ENCODE results near the gene ROR2. TPM values are rescaled to one million over a fixed set of nuclear protein-coding genes. Genes with fewer than 3 reads are reported as not detected.
A peak's percentile ranks its signal among the peaks of the same experiment; 100 is the strongest.

Gene ROR2
- total RNA-seq, 1 donor from 2014 or later, result 18.6 TPM

DNA sequence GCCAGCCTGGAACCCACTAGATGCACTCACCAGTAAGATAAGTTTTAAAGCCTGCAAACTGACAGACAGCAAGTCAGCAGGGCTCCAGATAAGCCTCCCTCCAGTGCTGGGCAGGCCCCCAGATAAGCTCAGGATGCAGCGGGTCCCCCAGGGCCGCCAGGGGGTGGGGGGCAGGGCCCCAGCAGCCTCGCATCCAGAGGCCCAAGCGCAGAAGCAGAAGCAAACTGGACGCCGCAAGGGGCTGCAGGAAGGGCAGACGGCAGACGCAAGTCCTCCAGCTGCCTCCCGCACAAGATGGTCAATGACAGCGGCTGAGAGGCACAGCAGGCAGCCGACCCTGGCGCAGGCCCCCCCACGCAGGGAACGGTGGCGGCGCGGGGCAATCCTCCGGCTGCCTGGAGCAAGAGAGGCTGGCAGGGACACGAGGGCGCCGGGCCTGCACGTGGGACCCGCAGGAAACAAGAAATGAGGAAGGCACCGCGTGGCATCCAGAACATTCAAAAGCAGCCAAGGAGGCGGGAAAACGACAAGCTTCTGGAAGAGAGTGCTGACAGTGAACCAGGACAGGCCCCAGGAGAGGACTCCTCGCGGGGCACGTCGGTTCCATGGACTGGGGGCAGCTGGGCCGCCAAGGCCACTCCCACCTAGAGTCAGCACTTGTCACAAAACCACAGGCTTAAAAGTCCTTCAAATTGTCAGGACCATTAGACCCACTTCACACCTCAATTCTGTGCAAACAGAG is 49.8 kb downstream of the ROR2 start:
- no peaks in the 10 kb centered on the region for H3K27me3 Mint-ChIP-seq (ENCODE audit: low read depth)
- no peak overlapping the region for H3K27ac Mint-ChIP-seq (ENCODE audit: unreplicated experiment)
- no peak overlapping the region for H3K4me3 Mint-ChIP-seq (ENCODE audit: unreplicated experiment)
- no peaks in the 10 kb centered on the region for H3K36me3 Mint-ChIP-seq (ENCODE audit: low read depth)
- DNase-seq (ENCODE audit: low spot score), result no peak
- H3K4me1 Mint-ChIP-seq (ENCODE audit: low read depth), result peaks cover 74% of the 10 kb centered on the region
- no peaks in the 10 kb centered on the region for H3K9me3 Mint-ChIP-seq (ENCODE audit: low read depth)
- no peak for TF ChIP-seq CTCF (IDR thresholded peaks at IDR 0.05)

DNA sequence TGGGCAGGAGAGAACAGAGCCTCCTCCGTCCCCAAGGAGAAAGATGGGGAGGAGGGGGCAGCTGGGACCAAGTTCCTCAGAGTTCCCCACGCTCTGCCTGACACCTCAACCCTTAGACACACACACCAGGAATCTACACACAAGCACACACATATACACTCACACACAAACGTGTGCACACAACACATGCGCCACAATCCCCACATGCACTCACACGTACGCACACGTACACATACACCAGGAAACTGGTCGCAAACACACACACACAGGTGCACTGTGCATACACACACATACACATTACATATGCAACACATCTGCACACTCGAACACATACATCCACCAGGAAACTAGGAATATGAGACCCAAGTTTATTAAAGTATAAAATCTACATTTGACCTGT is 50.4 kb downstream of the ROR2 start:
- TF ChIP-seq CTCF (IDR thresholded peaks at IDR 0.05), result no peak
- no peaks in the 10 kb centered on the region for H3K27me3 Mint-ChIP-seq (ENCODE audit: low read depth)
- no peak overlapping the region for H3K27ac Mint-ChIP-seq (ENCODE audit: unreplicated experiment)
- H3K4me1 Mint-ChIP-seq (ENCODE audit: low read depth), result peaks cover 79% of the 10 kb centered on the region
- no peaks in the 10 kb centered on the region for H3K36me3 Mint-ChIP-seq (ENCODE audit: low read depth)
- H3K9me3 Mint-ChIP-seq (ENCODE audit: low read depth), result no peaks in the 10 kb centered on the region
- DNase-seq (ENCODE audit: low spot score), result no peak
- no peak overlapping the region for H3K4me3 Mint-ChIP-seq (ENCODE audit: unreplicated experiment)

- DNase-seq (ENCODE audit: low spot score), result no peak
- H3K27ac Mint-ChIP-seq (ENCODE audit: unreplicated experiment), result peak overlapping the region; percentile 71
- H3K9me3 Mint-ChIP-seq (ENCODE audit: low read depth), result no peaks in the 10 kb centered on the region
- peak; percentile 4 for TF ChIP-seq CTCF (IDR thresholded peaks at IDR 0.05)
- H3K27me3 Mint-ChIP-seq (ENCODE audit: low read depth), result no peaks in the 10 kb centered on the region
- H3K4me1 Mint-ChIP-seq (ENCODE audit: low read depth), result peaks cover 83% of the 10 kb centered on the region
- H3K4me3 Mint-ChIP-seq (ENCODE audit: unreplicated experiment), result peak overlapping the region; percentile 2
- no peaks in the 10 kb centered on the region for H3K36me3 Mint-ChIP-seq (ENCODE audit: low read depth)
Measured at GRCh38 chr9:91899219-91899563, 50.8 kb downstream of the ROR2 start.

DNA sequence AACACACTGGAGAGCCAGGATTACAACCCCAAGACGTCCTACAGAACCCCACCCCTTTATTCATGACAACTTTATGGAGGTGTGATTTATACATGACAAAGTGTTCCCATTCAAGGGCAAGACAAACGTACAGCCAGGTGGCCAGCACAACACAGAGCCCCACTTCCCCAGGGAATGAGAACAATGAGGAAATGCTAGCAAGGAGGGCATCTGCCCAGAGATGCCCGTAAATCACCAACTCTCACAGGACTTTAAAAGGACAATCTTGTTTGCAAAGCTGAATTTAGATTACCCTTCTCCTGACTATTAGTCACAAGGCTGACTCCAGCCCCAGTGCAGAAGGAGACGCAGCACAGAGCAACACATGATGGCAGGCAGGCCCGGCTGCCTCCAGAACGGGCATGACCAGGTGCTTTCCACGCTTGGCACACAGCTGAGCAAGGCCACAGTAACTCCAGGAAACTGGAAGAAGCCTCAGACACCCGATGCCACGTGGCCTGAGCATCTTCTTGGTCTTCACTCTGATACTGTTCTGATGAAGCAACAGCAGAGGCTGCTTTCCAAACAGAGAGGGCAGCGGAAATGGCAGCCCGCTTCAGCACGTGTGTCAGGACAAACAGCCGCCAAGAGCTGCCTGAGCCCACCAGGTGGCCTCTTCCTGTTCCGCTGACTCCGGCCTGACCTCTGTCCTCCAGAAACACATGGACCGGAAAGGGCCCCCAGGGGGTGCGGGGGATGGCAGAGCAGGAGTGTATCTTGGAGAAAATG is 51.4 kb downstream of the ROR2 start:
- DNase-seq (ENCODE audit: low spot score), result no peak
- H3K27me3 Mint-ChIP-seq (ENCODE audit: low read depth), result no peaks in the 10 kb centered on the region
- H3K4me1 Mint-ChIP-seq (ENCODE audit: low read depth), result peaks cover 86% of the 10 kb centered on the region
- peak overlapping the region; percentile 2 for H3K4me3 Mint-ChIP-seq (ENCODE audit: unreplicated experiment)
- no peaks in the 10 kb centered on the region for H3K36me3 Mint-ChIP-seq (ENCODE audit: low read depth)
- TF ChIP-seq CTCF (IDR thresholded peaks at IDR 0.05), result no peak
- peak overlapping the region; percentile 71 for H3K27ac Mint-ChIP-seq (ENCODE audit: unreplicated experiment)
- H3K9me3 Mint-ChIP-seq (ENCODE audit: low read depth), result no peaks in the 10 kb centered on the region

GRCh38 chr9:91897201-91897600 is 52.8 kb downstream of the ROR2 start:
- H3K9me3 Mint-ChIP-seq (ENCODE audit: low read depth), result no peaks in the 10 kb centered on the region
- H3K27ac Mint-ChIP-seq (ENCODE audit: unreplicated experiment), result peak overlapping the region; percentile 88
- TF ChIP-seq CTCF (IDR thresholded peaks at IDR 0.05), result no peak
- H3K4me3 Mint-ChIP-seq (ENCODE audit: unreplicated experiment), result no peak overlapping the region
- H3K36me3 Mint-ChIP-seq (ENCODE audit: low read depth), result no peaks in the 10 kb centered on the region
- H3K4me1 Mint-ChIP-seq (ENCODE audit: low read depth), result peaks cover 77% of the 10 kb centered on the region
- DNase-seq (ENCODE audit: low spot score), result no peak
- no peaks in the 10 kb centered on the region for H3K27me3 Mint-ChIP-seq (ENCODE audit: low read depth)

Data from chondrocyte (in vitro differentiated cells).